ENCODE measurements around the gene ZNF732. TPM values are rescaled to one million over a fixed set of nuclear protein-coding genes. Genes with fewer than 3 reads are reported as not detected.
"Not testable (repeated sequence)": the region's sequence is repeated elsewhere in the genome, so short reads cannot be mapped to it uniquely, and the experiment has no call there.

The ZNF732 gene
- total RNA-seq, 1 donor from 2014 or later, result 0.79 TPM

- Histone ChIP-seq H3K4me3 (ENCODE audit: low read depth, low read length) (no peak overlapping the region), H3K36me3 (ENCODE audit: control insufficient read depth, insufficient read depth, low read length) (no peaks in the 10 kb centered on the region), H3K27me3 (ENCODE audit: control insufficient read depth, insufficient read depth, low read length) (no peaks in the 10 kb centered on the region)
- no peak for DNase-seq (ENCODE audit: low read depth)
- no peak for TF ChIP-seq CTCF (IDR thresholded peaks at IDR 0.05; ENCODE audit: insufficient read depth, low read length, severe bottlenecking)
- no peak for FAIRE-seq
Observed at GRCh38 chr4:243426-243825, 61.8 kb downstream of the ZNF732 start.

- no peaks in the 10 kb centered on the region for H3K36me3 ChIP-seq (ENCODE audit: control insufficient read depth, insufficient read depth, low read length)
- peak; percentile 55 for TF ChIP-seq CTCF (IDR thresholded peaks at IDR 0.05; ENCODE audit: insufficient read depth, low read length, severe bottlenecking)
- H3K4me3 ChIP-seq (ENCODE audit: low read depth, low read length), result peak overlapping the region; percentile 31
- FAIRE-seq (peak; percentile 77), DNase-seq (ENCODE audit: low read depth) (peak; percentile 37)
- H3K27me3 ChIP-seq (ENCODE audit: control insufficient read depth, insufficient read depth, low read length), result no peaks in the 10 kb centered on the region
Observed at GRCh38 chr4:242121-242848, 63.0 kb downstream of the ZNF732 start.

GRCh38 chr4:241411-241810 lies 63.9 kb downstream of the ZNF732 start:
- FAIRE-seq; DNase-seq (ENCODE audit: low read depth); H3K36me3 ChIP-seq (ENCODE audit: control insufficient read depth, insufficient read depth, low read length); H3K27me3 ChIP-seq (ENCODE audit: control insufficient read depth, insufficient read depth, low read length); H3K4me3 ChIP-seq (ENCODE audit: low read depth, low read length): not testable (repeated sequence)

GRCh38 chr4:236028-236427 lies 69.2 kb downstream of the ZNF732 start:
- TF ChIP-seq CTCF (IDR thresholded peaks at IDR 0.05; ENCODE audit: insufficient read depth, low read length, severe bottlenecking), result no peak
- Histone ChIP-seq H3K4me3 (ENCODE audit: low read depth, low read length) (no peak overlapping the region), H3K27me3 (ENCODE audit: control insufficient read depth, insufficient read depth, low read length) (no peaks in the 10 kb centered on the region), H3K36me3 (ENCODE audit: control insufficient read depth, insufficient read depth, low read length) (no peaks in the 10 kb centered on the region)
- FAIRE-seq (no peak), DNase-seq (ENCODE audit: low read depth) (peak; percentile 56)

- FAIRE-seq (peak; percentile 94), DNase-seq (ENCODE audit: low read depth) (no peak)
- no peaks in the 10 kb centered on the region for H3K27me3 ChIP-seq (ENCODE audit: control insufficient read depth, insufficient read depth, low read length)
- no peak overlapping the region for H3K4me3 ChIP-seq (ENCODE audit: low read depth, low read length)
- TF ChIP-seq CTCF (IDR thresholded peaks at IDR 0.05; ENCODE audit: insufficient read depth, low read length, severe bottlenecking), result no peak
- H3K36me3 ChIP-seq (ENCODE audit: control insufficient read depth, insufficient read depth, low read length), result no peaks in the 10 kb centered on the region
Observed at GRCh38 chr4:234178-234577, 71.1 kb downstream of the ZNF732 start.

GRCh38 chr4:223913-224497 lies 81.3 kb downstream of the ZNF732 start:
- Histone ChIP-seq H3K27me3 (ENCODE audit: control insufficient read depth, insufficient read depth, low read length) (no peaks in the 10 kb centered on the region), H3K36me3 (ENCODE audit: control insufficient read depth, insufficient read depth, low read length) (no peaks in the 10 kb centered on the region), H3K4me3 (ENCODE audit: low read depth, low read length) (no peak overlapping the region)
- peak; percentile 55 for FAIRE-seq
- no peak for TF ChIP-seq CTCF (IDR thresholded peaks at IDR 0.05; ENCODE audit: insufficient read depth, low read length, severe bottlenecking)
- no peak for DNase-seq (ENCODE audit: low read depth)

Other genes with a start within 250 kb of the ZNF732 start
- 5.5 and 6.7 TPM in 2 replicates for gene ZNF718, start 181.0 kb downstream of the ZNF732 start, total RNA-seq
- gene ZNF141, start 32.3 kb upstream of the ZNF732 start, total RNA-seq, result 7.0 and 8.2 TPM in 2 replicates
- 9.7 and 15.0 TPM in 2 replicates for gene ZNF721, start 193.7 kb upstream of the ZNF732 start, total RNA-seq
- 52.7 and 69.3 TPM in 2 replicates for gene PIGG, start 193.7 kb upstream of the ZNF732 start, total RNA-seq

Data from bronchial epithelial cell (primary cell).